HepG2 (cell line): ENCODE data around the gene RBBP8. TPM values are rescaled to one million over a fixed set of nuclear protein-coding genes. Genes with fewer than 3 reads are reported as not detected.

Source experiments
- ATAC-seq: fragments of 200-7000 bp; cut with Tn5 transposase; 3 replicates; pipeline ENCODE4 v1.9.1; 2020; ENCODE audit warnings: mild to moderate bottlenecking, moderate library complexity
- BruUV-seq: library from RNA; stranded (reverse); fragments of 400-500 nt; replicated peaks from 2 replicates; lab custom pipeline; 2021; lab: Mats Ljungman, UMichigan
- CTCF ChIA-PET: fragments of 300-600 bp; formaldehyde crosslinking; extraction: SDS; loops from one replicate; lab custom pipeline; 2021; ENCODE audit warnings: low total read pairs, inconsistent platforms, low intra/inter-chr PET ratio; lab: Yijun Ruan, JAX
- POLR2A ChIA-PET: fragments of 350-600 bp; sonication (Branson Sonifier 250); formaldehyde crosslinking; loops from one replicate; lab custom pipeline; 2020; ENCODE audit warnings: antibody characterized with exemption, inconsistent platforms; lab: Yijun Ruan, JAX
- DNase-seq: peaks from one replicate; pipeline ENCODE4 v3.0.0-alpha.2; 2015; ENCODE audit warnings: low spot score
- FAIRE-seq: peaks from 3 replicates; lab custom pipeline; 2011; peaks lifted over from hg19 to GRCh38; lab: Jason Lieb, UNC
- H2AFZ ChIP-seq: one replicate; pipeline ENCODE4 v1.6.1; 2011; ENCODE audit warnings: low read length, inconsistent platforms
- H3K27ac ChIP-seq: fragments of 300-600 bp; 3 replicates; pipeline ENCODE4 v1.8.0; 2011; ENCODE audit warnings: mixed run types, mild to moderate bottlenecking, mixed read lengths, low read length, inconsistent platforms; ENCODE audit not compliant: insufficient read depth; ENCODE audit errors: extremely low read length
- H3K27me3 ChIP-seq, 2 experiments: fragments of 200-600 bp in 1 of 2; 2 replicates in 1 of 2; 3 replicates in 1 of 2; pipeline versions ENCODE4 v1.6.0 to v1.8.0; 2011; ENCODE audit warnings: low read length in 2 of 2, mild to moderate bottlenecking in 2 of 2, moderate library complexity in 2 of 2, inconsistent platforms in 1 of 2; ENCODE audit not compliant: insufficient read depth in 2 of 2, control insufficient read depth in 1 of 2
- H3K36me3 ChIP-seq, 2 experiments: fragments of 200-600 bp in 1 of 2; replicated peaks in 1 of 2; 2 replicates in 1 of 2; 3 replicates in 1 of 2; pipeline versions ENCODE4 v1.5.1 to v1.8.0; 2011; ENCODE audit warnings: low read length in 2 of 2, inconsistent platforms in 1 of 2; ENCODE audit not compliant: insufficient read depth in 2 of 2, control insufficient read depth in 1 of 2
- H3K4me1 ChIP-seq: 2 replicates; pipeline ENCODE4 v1.5.1; 2012; ENCODE audit warnings: low read length, inconsistent platforms; ENCODE audit not compliant: insufficient read depth
- H3K4me2 ChIP-seq: 2 replicates; pipeline ENCODE4 v1.6.0; 2011; ENCODE audit warnings: low read depth, low read length, inconsistent platforms
- H3K4me3 ChIP-seq, 3 experiments: fragments of 200-600 bp in 1 of 3; sonication (generic), shearing (Covaris generic) in 1 of 3; replicated peaks in 1 of 3; 2 replicates each; pipeline ENCODE4 v1.5.1; 2011 to 2016; ENCODE audit warnings: low read length in 3 of 3, inconsistent platforms in 2 of 3, low read depth in 2 of 3, mild to moderate bottlenecking in 2 of 3, control low read depth in 1 of 3, mixed read lengths in 1 of 3; ENCODE audit not compliant: insufficient read depth in 1 of 3
- H3K79me2 ChIP-seq: one replicate; pipeline ENCODE4 v1.6.1; 2011; ENCODE audit warnings: low read length, inconsistent platforms; ENCODE audit not compliant: insufficient read depth
- H3K9ac ChIP-seq: 2 replicates; pipeline ENCODE4 v1.6.0; 2011; ENCODE audit warnings: mild to moderate bottlenecking, low read depth, low read length, inconsistent platforms; ENCODE audit not compliant: insufficient read depth
- H3K9me3 ChIP-seq: 2 replicates; pipeline ENCODE4 v1.5.1; 2012; ENCODE audit warnings: mild to moderate bottlenecking, low read length
- H4K20me1 ChIP-seq: 2 replicates; pipeline ENCODE4 v1.6.0; 2011; ENCODE audit warnings: inconsistent platforms, mild to moderate bottlenecking, low read length, moderate library complexity; ENCODE audit not compliant: insufficient read depth
- SKI ChIP-seq: fragments of 450-650 bp; IDR thresholded peaks from one replicate; pipeline ENCODE4 v1.6.1; 2018; ENCODE audit warnings: mild to moderate bottlenecking; ENCODE audit not compliant: partially characterized antibody
- ZKSCAN8 ChIP-seq: IDR thresholded peaks from 2 replicates; pipeline ENCODE4 v1.6.1; 2016; ENCODE audit warnings: borderline replicate concordance, missing genetic modification reagents, missing compliant biosample characterization
- ZNF773 ChIP-seq: sonication (generic); formaldehyde crosslinking; IDR thresholded peaks from 2 replicates; pipeline ENCODE4 v1.4.0; 2020; ENCODE audit warnings: missing genetic modification reagents, borderline replicate concordance
- ZNF782 ChIP-seq: sonication (generic); formaldehyde crosslinking; IDR thresholded peaks from 2 replicates; pipeline ENCODE4 v1.4.0; 2020; ENCODE audit warnings: missing genetic modification reagents, mild to moderate bottlenecking, borderline replicate concordance
- WGBS: methylation state at CpG from one replicate; pipeline ENCODE4 v1.1.6; 2017; ENCODE audit warnings: low lambda C conversion rate; 5-methylcytosine and 5-hydroxymethylcytosine counted together
- in situ Hi-C: cut with HindIII; loops from 2 replicates; pipeline ENCODE4 v1.10.0; 2017; ENCODE audit warnings: low pct_unique_long_range_greater_than_20kb; ENCODE audit not compliant: extremely low pct_ligation_motif_present
- intact Hi-C: fragments of 100-400 bp; cut with micrococcal nuclease; formaldehyde crosslinking; loops from one replicate; pipeline ENCODE4 v1.10.0; 2022; ENCODE audit not compliant: unreplicated experiment
- polyA plus RNA-seq, 8 experiments: library from polyadenylated mRNA; depleted of rRNA in 3 of 8; stranded (reverse) in 7 of 8; unstranded in 1 of 8; fragments of >200 nt; fragmentation: Illumina TruSeq in 4 of 8; extraction: Trizol in 4 of 8; gene quantifications; 2 replicates each; pipeline versions ENCODE4 v1.2.1 to v1.2.3, GENCODE V29; 2011 to 2016; ENCODE audit warnings: low read depth in 4 of 8, missing spikeins in 1 of 8, mixed read lengths in 1 of 8; ENCODE audit not compliant: insufficient read depth in 1 of 8
- total RNA-seq, 5 experiments: library from RNA; depleted of rRNA; stranded (reverse); fragments of >200 nt; fragmentation: Illumina TruSeq; extraction: Trizol; gene quantifications; 2 replicates each; pipeline ENCODE4 v1.2.3, GENCODE V29; 2016; ENCODE audit warnings: low read depth in 1 of 5
- TF ChIP-seq, protein P1 (sequence below): sonication (generic); formaldehyde crosslinking; conservative IDR thresholded peaks from 2 replicates; pipeline ENCODE4 v1.4.0; 2020; ENCODE audit warnings: mild to moderate bottlenecking, missing genetic modification reagents, moderate library complexity

The RBBP8 gene
- total and polyA plus RNA-seq, 2 of the 13 experiments (the other 11 are each of a cell fraction or from before 2014, with no cell fraction given): 14.2 to 47.4 TPM

DNA sequence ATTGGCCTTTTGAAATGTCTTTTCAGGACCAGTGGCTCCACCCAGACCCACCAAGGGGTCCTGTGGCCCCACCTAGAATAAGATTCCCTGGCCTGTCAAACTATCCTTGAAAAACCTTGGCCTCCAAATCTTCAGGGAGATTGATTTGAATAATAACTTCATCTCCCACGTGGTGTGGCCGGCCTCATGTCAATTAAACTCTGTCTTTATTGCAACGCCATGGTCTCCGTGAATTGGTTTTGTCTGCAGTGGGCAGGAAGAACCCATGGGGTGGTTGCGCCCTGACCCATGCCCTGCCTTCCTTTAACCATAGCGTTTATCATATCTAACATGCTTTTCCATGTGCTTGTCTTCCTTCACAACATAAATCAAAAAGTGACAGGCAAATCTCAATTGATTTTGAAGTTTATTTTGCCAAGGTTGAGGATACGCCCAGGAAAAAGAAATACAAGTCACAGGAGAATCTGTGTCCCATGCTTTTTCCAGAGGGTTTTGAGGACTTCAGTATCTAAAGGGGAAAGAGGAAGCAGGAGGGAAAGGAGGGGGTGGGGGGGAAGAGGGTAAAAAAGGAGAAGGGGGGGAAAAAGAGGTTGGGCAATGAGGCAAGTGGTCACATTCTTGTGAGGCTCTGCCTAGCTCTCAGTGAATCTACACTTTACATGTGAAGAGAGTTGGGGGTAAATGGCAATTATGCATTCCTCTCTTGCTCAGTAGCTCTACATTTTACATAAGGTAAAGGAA is 135.6 kb downstream of the RBBP8 start (continued):
- TF ChIP-seq ZNF773 (CRISPR knock-in tag) (no peak), ZKSCAN8 (no peak)
- TF ChIP-seq, protein P1, sequence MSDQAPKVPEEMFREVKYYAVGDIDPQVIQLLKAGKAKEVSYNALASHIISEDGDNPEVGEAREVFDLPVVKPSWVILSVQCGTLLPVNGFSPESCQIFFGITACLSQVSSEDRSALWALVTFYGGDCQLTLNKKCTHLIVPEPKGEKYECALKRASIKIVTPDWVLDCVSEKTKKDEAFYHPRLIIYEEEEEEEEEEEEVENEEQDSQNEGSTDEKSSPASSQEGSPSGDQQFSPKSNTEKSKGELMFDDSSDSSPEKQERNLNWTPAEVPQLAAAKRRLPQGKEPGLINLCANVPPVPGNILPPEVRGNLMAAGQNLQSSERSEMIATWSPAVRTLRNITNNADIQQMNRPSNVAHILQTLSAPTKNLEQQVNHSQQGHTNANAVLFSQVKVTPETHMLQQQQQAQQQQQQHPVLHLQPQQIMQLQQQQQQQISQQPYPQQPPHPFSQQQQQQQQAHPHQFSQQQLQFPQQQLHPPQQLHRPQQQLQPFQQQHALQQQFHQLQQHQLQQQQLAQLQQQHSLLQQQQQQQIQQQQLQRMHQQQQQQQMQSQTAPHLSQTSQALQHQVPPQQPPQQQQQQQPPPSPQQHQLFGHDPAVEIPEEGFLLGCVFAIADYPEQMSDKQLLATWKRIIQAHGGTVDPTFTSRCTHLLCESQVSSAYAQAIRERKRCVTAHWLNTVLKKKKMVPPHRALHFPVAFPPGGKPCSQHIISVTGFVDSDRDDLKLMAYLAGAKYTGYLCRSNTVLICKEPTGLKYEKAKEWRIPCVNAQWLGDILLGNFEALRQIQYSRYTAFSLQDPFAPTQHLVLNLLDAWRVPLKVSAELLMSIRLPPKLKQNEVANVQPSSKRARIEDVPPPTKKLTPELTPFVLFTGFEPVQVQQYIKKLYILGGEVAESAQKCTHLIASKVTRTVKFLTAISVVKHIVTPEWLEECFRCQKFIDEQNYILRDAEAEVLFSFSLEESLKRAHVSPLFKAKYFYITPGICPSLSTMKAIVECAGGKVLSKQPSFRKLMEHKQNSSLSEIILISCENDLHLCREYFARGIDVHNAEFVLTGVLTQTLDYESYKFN: no peak

DNA sequence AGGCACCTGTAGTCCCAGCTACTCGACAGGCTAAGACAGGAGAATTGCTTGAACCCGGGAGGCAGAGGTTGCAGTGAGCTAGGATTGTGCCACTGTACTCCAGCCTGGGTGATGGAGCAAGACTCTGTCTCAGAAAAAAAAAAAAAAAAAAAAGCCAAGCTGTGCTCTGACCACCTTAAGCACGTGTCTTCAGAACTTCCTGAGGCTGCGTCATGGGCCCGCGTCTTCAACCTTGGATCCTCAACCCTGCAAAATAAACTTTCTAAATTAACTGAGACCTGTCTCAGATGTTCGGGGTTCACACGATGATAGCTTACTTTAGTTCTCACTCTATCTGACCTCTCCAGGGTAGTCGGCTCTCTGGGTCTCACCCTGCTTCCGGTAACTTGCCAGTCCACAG is 136.4 kb downstream of the RBBP8 start:
- Histone ChIP-seq H3K79me2 (no peaks in the 10 kb centered on the region), H3K4me2 (no peak overlapping the region), H2AFZ (no peak overlapping the region), H4K20me1 (no peaks in the 10 kb centered on the region), H3K27ac (no peak overlapping the region), H3K36me3 (no peaks in the 10 kb centered on the region), H3K9me3 (no peaks in the 10 kb centered on the region), H3K4me3 (no peak overlapping the region), H3K27me3 (0 out of 5 replicates have a peak, but pooled peaks cover 0 to 9% of the 10 kb centered on the region in 2 experiments), H3K4me1 (peaks cover 22% of the 10 kb centered on the region), H3K9ac (no peak overlapping the region)
- FAIRE-seq: no peak
- CTCF ChIA-PET: no interaction called here
- TF ChIP-seq ZNF782 (CRISPR knock-in tag): no peak
- no peak for TF ChIP-seq SKI
- in situ Hi-C loops: no loop called here
- no peak for DNase-seq
- BruUV-seq: no TSS peak
- POLR2A ChIA-PET: no interaction called here
- intact Hi-C loops: no loop called here
- WGBS: 72% methylated on average over 10 of the region's 10 CpGs
- ATAC-seq: no peak
